ENCODE data around the gene RCCD1. TPM values are rescaled to one million over a fixed set of nuclear protein-coding genes. Genes with fewer than 3 reads are reported as not detected.

RCCD1 gene, protein sequence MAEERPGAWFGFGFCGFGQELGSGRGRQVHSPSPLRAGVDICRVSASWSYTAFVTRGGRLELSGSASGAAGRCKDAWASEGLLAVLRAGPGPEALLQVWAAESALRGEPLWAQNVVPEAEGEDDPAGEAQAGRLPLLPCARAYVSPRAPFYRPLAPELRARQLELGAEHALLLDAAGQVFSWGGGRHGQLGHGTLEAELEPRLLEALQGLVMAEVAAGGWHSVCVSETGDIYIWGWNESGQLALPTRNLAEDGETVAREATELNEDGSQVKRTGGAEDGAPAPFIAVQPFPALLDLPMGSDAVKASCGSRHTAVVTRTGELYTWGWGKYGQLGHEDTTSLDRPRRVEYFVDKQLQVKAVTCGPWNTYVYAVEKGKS
- 7.3 and 8.6 TPM in 2 replicates for total RNA-seq

GRCh38 chr15:90954712-90955623 lies at the start of gene RCCD1:
TSS of gene RCCD1 (plus strand) at chr15:90954884. CDS start at chr15:90956735, 1,851 bp downstream.

DNA sequence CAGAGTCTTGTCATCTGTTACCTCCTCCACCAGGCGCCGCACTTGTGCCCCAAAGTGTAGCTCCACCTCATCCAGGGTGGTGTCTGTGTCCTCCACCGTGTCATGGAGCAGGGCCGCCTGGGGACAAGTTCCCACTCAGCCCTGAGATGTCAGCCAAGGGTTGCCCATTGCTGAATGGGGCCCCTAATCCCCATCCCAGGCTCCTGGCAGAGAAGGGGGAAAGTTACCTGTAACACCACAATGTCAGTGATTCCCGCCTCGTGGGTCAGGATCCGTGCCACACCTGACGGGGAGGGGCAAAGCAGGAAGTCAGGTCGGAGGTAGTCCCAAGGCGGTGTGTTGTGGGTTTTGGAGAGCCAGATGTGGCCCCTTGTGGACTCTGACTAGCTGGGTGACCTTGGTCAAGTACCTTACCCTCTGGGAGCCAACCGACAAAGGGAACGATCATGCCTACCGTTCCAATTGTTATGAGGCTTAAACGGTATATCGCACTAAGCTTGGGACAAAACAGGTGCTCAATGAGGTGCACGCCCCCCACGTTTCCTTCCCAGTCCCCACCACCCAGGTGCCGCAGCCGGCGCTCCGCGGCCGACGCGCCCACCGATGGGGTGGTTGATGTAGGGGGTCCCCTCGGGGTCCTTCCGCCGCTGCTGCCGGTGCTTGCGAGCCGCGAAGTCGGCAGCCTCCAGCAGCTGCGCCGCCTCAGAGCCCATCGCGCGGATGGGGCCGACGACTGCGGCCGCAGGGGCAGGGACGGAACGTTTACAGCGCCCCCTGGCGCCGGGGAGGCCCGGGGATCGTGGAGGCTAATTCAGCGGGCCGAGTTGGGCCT lies 22.6 kb upstream of the RCCD1 start, which contains the start of gene HDDC3:
Gene HDDC3 (minus strand): TSS at position 722 of the 832 bp plus-strand sequence. CDS start 9 bp downstream, at position 713.

DNA sequence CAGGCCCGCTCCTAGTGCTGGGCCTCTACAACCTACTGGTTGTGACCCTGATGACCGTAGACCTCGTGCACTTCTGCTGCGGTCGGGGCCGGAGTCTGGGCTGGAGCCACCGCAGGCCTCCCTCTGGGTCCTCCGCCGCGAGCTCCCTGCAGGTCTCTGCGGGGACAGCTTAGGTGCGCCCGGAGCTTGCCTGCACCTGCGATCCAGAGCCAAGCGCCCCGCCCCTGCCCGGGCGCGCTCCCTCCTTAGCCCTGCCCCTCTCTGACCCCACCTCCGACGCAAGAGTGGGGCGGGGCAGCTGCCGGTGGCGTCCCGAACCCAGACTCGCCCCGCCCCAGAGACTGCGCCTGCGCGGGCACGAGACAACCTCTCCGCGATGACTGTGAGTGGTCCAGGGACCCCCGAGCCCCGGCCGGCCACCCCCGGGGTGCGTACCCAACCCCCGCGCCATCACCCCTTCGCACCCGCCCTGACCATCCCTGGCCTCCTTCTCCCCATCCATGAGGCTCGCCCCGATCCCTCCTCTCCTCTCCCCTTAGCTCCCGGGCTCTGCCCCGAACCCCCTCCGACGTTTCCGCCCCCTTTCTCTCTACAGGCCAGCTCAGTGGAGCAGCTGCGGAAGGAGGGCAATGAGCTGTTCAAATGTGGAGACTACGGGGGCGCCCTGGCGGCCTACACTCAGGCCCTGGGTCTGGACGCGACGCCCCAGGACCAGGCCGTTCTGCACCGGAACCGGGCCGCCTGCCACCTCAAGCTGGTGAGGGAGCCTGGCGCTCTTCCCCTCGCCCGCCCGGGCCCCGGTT lies 19.5 kb upstream of the RCCD1 start, which contains the start of gene UNC45A:
Gene UNC45A (plus strand): TSS at position 337 of the 803 bp plus-strand sequence. CDS start 40 bp downstream, at position 377.

DNA sequence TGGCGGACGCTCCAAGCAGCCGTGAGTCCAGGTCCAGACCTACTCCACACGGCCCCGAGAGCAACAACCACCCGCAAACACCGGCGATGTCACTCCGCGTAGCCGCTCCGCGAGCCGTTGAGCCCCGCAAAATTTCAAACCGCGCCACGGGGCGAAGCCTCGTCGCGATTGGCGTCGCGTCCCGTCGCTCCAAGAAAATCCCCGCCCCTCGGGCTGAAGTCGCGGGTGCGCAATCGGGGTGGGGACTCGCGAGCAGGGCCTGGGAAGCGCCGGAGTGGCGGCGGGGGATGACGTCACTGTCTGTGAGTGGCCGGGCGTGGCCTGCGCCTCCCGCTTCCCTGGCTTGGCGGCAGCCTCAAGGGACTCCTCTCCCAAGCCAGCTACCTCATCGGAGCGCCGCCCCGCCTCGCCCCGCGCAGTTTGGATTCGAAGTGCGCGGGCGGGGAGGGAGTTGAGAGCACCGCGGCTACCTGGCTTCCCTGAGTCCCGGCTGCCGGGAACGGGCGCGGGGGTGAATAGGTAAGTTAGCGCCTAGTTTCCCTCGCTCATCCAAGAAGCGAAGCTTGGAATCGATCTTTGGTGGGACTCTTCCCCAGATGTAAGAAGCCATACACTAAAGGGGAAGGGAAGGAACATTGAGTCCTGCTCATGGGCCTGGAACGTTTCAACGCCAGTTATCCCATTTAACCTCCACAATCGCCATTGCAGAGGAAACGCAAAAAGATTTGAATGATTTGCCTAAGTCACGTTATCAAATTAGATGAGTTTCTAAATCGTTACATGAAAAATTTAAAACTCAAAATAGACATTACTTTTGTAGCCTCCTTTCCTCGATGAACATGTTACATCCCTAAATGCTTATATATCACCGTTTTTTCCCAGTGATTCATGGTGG lies 40.0 kb downstream of the RCCD1 start, which contains the start of gene PRC1:
Gene PRC1 (minus strand): TSS at position 119 of the 895 bp plus-strand sequence. CDS start 118 bp downstream, at position 1.

Other genes with a start within 250 kb of the RCCD1 start
- gene BLM, start 237.5 kb upstream of the RCCD1 start, total RNA-seq: 6.6 and 6.8 TPM in 2 replicates
- 41.4 and 117 TPM in 2 replicates for gene FURIN, start 86.3 kb upstream of the RCCD1 start, total RNA-seq
- gene FES, start 70.4 kb upstream of the RCCD1 start, total RNA-seq: 57.5 and 97.1 TPM in 2 replicates
- 14.7 and 50.2 TPM in 2 replicates for gene MAN2A2, start 51.6 kb upstream of the RCCD1 start, total RNA-seq
- gene HDDC3, start 22.3 kb upstream of the RCCD1 start, total RNA-seq: 13.3 and 14.0 TPM in 2 replicates
- 92.6 and 122 TPM in 2 replicates for gene UNC45A, start 19.6 kb upstream of the RCCD1 start, total RNA-seq
- gene PRC1, start 39.7 kb downstream of the RCCD1 start, total RNA-seq: 119 and 178 TPM in 2 replicates
- gene VPS33B, start 67.7 kb downstream of the RCCD1 start, total RNA-seq: 7.8 and 12.9 TPM in 2 replicates
- gene SV2B, start 145.4 kb downstream of the RCCD1 start, total RNA-seq: 0.65 and 0.69 TPM in 2 replicates

Data from bladder microvascular endothelial cell (primary cell).